CD14-positive monocyte (primary cell): ENCODE data around the gene AKAP8L. TPM values are rescaled to one million over a fixed set of nuclear protein-coding genes. Genes with fewer than 3 reads are reported as not detected.

ENCODE experiments used
- DNase-seq, 3 donors: peaks; one replicate each; pipeline ENCODE4 v3.0.0-alpha.2; 2011 to 2022
- H2AFZ ChIP-seq: 2 replicates; pipeline ENCODE4 v1.6.0; 2012; ENCODE audit warnings: mild to moderate bottlenecking, low read depth, low read length, inconsistent platforms; ENCODE audit not compliant: insufficient read depth, poor library complexity, severe bottlenecking
- H3K27ac ChIP-seq, 2 donors: 1 replicate in 1 of 2; 2 replicates in 1 of 2; pipeline ENCODE4 v1.5.1; 2012 to 2013; ENCODE audit warnings: low read length in 2 of 2, control low read depth in 1 of 2, inconsistent platforms in 1 of 2, low read depth in 1 of 2, mild to moderate bottlenecking in 1 of 2
- H3K27me3 ChIP-seq, 2 donors: one replicate each; pipeline versions ENCODE4 v1.6.0 to v1.6.1; 2011 to 2013; ENCODE audit warnings: low read length in 2 of 2; ENCODE audit not compliant: control insufficient read depth in 2 of 2, insufficient read depth in 2 of 2
- H3K36me3 ChIP-seq, 2 donors: replicated peaks in 1 of 2; 1 replicate in 1 of 2; 2 replicates in 1 of 2; pipeline versions ENCODE4 v1.5.1 to v1.6.1; 2012 to 2013; ENCODE audit warnings: low read length in 2 of 2, control low read depth in 1 of 2, inconsistent platforms in 1 of 2, mild to moderate bottlenecking in 1 of 2; ENCODE audit not compliant: insufficient read depth in 2 of 2, control insufficient read depth in 1 of 2
- H3K4me1 ChIP-seq, 2 donors: 1 replicate in 1 of 2; 2 replicates in 1 of 2; pipeline versions ENCODE4 v1.5.1 to v1.6.1; 2012 to 2013; ENCODE audit warnings: low read length in 2 of 2, control low read depth in 1 of 2, inconsistent platforms in 1 of 2, mild to moderate bottlenecking in 1 of 2, moderate library complexity in 1 of 2; ENCODE audit not compliant: insufficient read depth in 2 of 2, control insufficient read depth in 1 of 2
- H3K4me2 ChIP-seq: replicated peaks from 2 replicates; pipeline ENCODE3; 2012; ENCODE audit warnings: low read length, moderate library complexity, mild to moderate bottlenecking; ENCODE audit not compliant: poor library complexity, severe bottlenecking; ENCODE audit errors: extremely low read depth
- H3K4me3 ChIP-seq, 3 experiments: fragments of 200-600 bp in 1 of 3; sonication (generic) in 1 of 3; replicated peaks in 1 of 3; 1 replicate in 2 of 3; 2 replicates in 1 of 3; pipeline ENCODE4 v1.5.1; 2011 to 2013; ENCODE audit warnings: low read length in 3 of 3, mild to moderate bottlenecking in 3 of 3, control low read depth in 2 of 3, low read depth in 2 of 3, inconsistent platforms in 1 of 3, moderate library complexity in 1 of 3
- H3K79me2 ChIP-seq: 2 replicates; pipeline ENCODE4 v1.6.0; 2012; ENCODE audit warnings: mild to moderate bottlenecking, control low read depth, inconsistent platforms, low read length, moderate library complexity; ENCODE audit not compliant: insufficient read depth
- H3K9ac ChIP-seq: 2 replicates; pipeline ENCODE4 v1.6.0; 2017; ENCODE audit warnings: low read length, mild to moderate bottlenecking; ENCODE audit not compliant: insufficient read depth, poor library complexity, severe bottlenecking
- H3K9me3 ChIP-seq, 2 donors: replicated peaks in 1 of 2; 1 replicate in 1 of 2; 2 replicates in 1 of 2; pipeline versions ENCODE4 v1.5.1 to v1.6.1; 2012 to 2013; ENCODE audit warnings: low read length in 2 of 2, control low read depth in 1 of 2; ENCODE audit not compliant: control insufficient read depth in 1 of 2, insufficient read depth in 1 of 2
- H4K20me1 ChIP-seq: 2 replicates; pipeline ENCODE4 v1.6.0; 2012; ENCODE audit warnings: mild to moderate bottlenecking, low read length, control low read depth, moderate library complexity; ENCODE audit not compliant: insufficient read depth
- H3K27ac Mint-ChIP-seq, 7 donors: one replicate each; pipeline ENCODE4 v1.8.0; 2020; ENCODE audit warnings: mild to moderate bottlenecking in 7 of 7, mixed read lengths in 7 of 7, moderate library complexity in 6 of 7, inconsistent platforms in 2 of 7
- H3K27me3 Mint-ChIP-seq, 3 donors: one replicate each; pipeline ENCODE4 v1.8.0; 2021 to 2022; ENCODE audit warnings: low read depth in 3 of 3, mild to moderate bottlenecking in 3 of 3, mixed read lengths in 3 of 3, moderate library complexity in 3 of 3, inconsistent platforms in 1 of 3
- H3K36me3 Mint-ChIP-seq, 2 donors: one replicate each; pipeline ENCODE4 v1.8.0; 2020; ENCODE audit warnings: mixed read lengths in 2 of 2, inconsistent platforms in 1 of 2, mild to moderate bottlenecking in 1 of 2
- H3K4me1 Mint-ChIP-seq: one replicate; pipeline ENCODE4 v1.8.0; 2020; ENCODE audit warnings: mild to moderate bottlenecking, mixed read lengths
- H3K4me3 Mint-ChIP-seq, 2 donors: one replicate each; pipeline ENCODE4 v1.8.0; 2020; ENCODE audit warnings: mild to moderate bottlenecking in 2 of 2, mixed read lengths in 2 of 2, moderate library complexity in 1 of 2
- H3K9me3 Mint-ChIP-seq, 7 donors: one replicate each; pipeline ENCODE4 v1.8.0; 2020 to 2022; ENCODE audit warnings: mixed read lengths in 7 of 7, mild to moderate bottlenecking in 6 of 7, moderate library complexity in 6 of 7, inconsistent platforms in 2 of 7
- WGBS: methylation state at CpG from one replicate; pipeline ENCODE4 v1.1.5; 2013; ENCODE audit warnings: missing lambda C conversion rate; ENCODE audit not compliant: insufficient coverage; 5-methylcytosine and 5-hydroxymethylcytosine counted together
- intact Hi-C, 2 donors: fragments of 100-400 bp; cut with micrococcal nuclease; formaldehyde crosslinking; loops; one replicate each; pipeline versions ENCODE4 v1.15.0 to v1.15.1; 2023
- polyA plus RNA-seq, 3 donors: library from polyadenylated mRNA; depleted of rRNA in 1 of 3; unstranded in 2 of 3; stranded (reverse) in 1 of 3; fragments of 300-500 nt in 2 of 3; fragments of >200 nt in 1 of 3; fragmentation: Illumina TruSeq in 2 of 3; gene quantifications; 1 replicate in 2 of 3; 2 replicates in 1 of 3; pipeline ENCODE4 v1.2.3, GENCODE V29; 2012 to 2021
- TF ChIP-seq, protein P1 (sequence below): fragments of 200-600 bp; IDR thresholded peaks from one replicate; pipeline ENCODE4 v1.8.0; 2022; ENCODE audit warnings: antibody characterized with exemption, mild to moderate bottlenecking

The AKAP8L gene
- polyA plus RNA-seq, 3 donors: 21.4 to 103 (median 39.0) TPM

DNA sequence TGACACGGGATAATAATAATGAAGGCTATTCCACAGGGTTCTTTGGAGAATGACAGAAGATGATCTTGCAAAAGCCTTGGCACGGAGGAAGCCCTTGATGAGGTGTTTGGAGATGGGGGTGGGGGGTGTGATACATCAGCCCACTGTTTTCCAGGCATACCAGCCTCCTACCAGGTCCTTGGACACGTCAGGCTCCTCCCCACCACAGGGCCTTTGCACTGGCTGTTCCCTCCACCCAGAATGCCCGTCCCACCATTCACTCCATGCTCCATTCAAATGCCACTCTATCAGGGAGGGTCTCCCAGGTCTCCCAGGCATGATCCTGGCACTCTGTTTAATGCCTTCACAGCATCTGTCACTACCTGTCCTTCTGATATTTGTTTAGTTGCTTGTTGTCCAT is 28.3 kb upstream of the AKAP8L start:
- no peak for DNase-seq
- H3K4me1 Mint-ChIP-seq: peaks cover 15% of the 10 kb centered on the region
- Histone ChIP-seq H3K36me3 (peaks cover 0 to 8% of the 10 kb centered on the region in 2 donors), H3K9me3 (no peaks in the 10 kb centered on the region), H3K27ac (no peak overlapping the region), H4K20me1 (peaks cover 4% of the 10 kb centered on the region), H2AFZ (no peak overlapping the region), H3K27me3 (no peaks in the 10 kb centered on the region), H3K4me3 (no peak overlapping the region), H3K79me2 (no peaks in the 10 kb centered on the region), H3K4me1 (peaks cover 11 to 12% of the 10 kb centered on the region in 2 donors), H3K9ac (no peak overlapping the region), H3K4me2 (no peak overlapping the region)
- H3K9me3 Mint-ChIP-seq: peaks cover 0 to 3% (median 0%) of the 10 kb centered on the region in 7 donors
- intact Hi-C loops: no loop called here
- H3K27ac Mint-ChIP-seq: peak overlapping the region in 1 of 7 donors; percentile 19
- no peak overlapping the region for H3K4me3 Mint-ChIP-seq
- TF ChIP-seq, protein P1, sequence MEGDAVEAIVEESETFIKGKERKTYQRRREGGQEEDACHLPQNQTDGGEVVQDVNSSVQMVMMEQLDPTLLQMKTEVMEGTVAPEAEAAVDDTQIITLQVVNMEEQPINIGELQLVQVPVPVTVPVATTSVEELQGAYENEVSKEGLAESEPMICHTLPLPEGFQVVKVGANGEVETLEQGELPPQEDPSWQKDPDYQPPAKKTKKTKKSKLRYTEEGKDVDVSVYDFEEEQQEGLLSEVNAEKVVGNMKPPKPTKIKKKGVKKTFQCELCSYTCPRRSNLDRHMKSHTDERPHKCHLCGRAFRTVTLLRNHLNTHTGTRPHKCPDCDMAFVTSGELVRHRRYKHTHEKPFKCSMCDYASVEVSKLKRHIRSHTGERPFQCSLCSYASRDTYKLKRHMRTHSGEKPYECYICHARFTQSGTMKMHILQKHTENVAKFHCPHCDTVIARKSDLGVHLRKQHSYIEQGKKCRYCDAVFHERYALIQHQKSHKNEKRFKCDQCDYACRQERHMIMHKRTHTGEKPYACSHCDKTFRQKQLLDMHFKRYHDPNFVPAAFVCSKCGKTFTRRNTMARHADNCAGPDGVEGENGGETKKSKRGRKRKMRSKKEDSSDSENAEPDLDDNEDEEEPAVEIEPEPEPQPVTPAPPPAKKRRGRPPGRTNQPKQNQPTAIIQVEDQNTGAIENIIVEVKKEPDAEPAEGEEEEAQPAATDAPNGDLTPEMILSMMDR: no peak
- H3K36me3 Mint-ChIP-seq: peaks cover 2 to 6% of the 10 kb centered on the region in 2 donors
- 84% methylated on average over 3 of the region's 4 CpGs for WGBS
- peaks cover 0 to 5% (median under 1%) of the 10 kb centered on the region in 3 donors for H3K27me3 Mint-ChIP-seq

DNA sequence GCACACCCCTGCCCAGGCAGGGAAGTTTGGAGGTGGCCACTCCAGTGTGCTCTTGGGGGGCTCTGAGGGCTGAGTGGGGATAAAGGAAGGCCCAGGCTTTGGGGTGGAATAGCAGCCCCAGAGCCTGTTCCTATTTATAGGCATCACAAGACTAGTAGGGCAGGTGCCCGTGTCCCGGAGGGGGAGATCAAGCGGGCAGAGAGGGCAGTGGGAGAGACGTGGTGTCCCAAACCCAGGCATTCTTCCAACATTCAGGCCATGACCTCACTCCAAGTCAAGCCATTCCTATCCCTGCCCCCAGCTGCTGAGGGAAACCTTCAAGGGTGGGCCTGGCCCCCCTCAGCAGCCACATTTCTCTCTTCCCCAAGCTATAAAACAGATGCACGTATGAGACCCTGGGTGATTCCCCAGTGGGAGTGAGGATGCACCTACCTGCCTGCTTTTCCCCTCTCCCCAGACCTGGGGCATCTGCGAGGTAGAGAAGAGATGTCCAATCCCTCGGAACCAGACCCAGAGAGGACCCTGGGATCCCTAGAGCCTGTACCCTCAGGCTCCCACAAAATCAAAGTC is 27.1 kb upstream of the AKAP8L start:
- Histone ChIP-seq H4K20me1 (no peaks in the 10 kb centered on the region), H3K9me3 (no peaks in the 10 kb centered on the region), H3K27me3 (no peaks in the 10 kb centered on the region), H3K4me3 (no peak overlapping the region), H3K36me3 (no peaks in the 10 kb centered on the region), H2AFZ (no peak overlapping the region), H3K4me2 (no peak overlapping the region), H3K9ac (no peak overlapping the region), H3K4me1 (peaks cover 11 to 12% of the 10 kb centered on the region in 2 donors), H3K27ac (no peak overlapping the region), H3K79me2 (no peaks in the 10 kb centered on the region)
- peaks cover 0 to 5% (median 3%) of the 10 kb centered on the region in 3 donors for H3K27me3 Mint-ChIP-seq
- no peak overlapping the region for H3K27ac Mint-ChIP-seq
- peaks cover 0 to 4% of the 10 kb centered on the region in 2 donors for H3K36me3 Mint-ChIP-seq
- intact Hi-C loops: no loop called here
- no peak overlapping the region for H3K4me3 Mint-ChIP-seq
- 75% methylated on average over 4 of the region's 7 CpGs for WGBS
- DNase-seq: no peak
- H3K9me3 Mint-ChIP-seq: peaks cover 0 to 3% (median 0%) of the 10 kb centered on the region in 7 donors
- TF ChIP-seq, protein P1: no peak
- peaks cover 14% of the 10 kb centered on the region for H3K4me1 Mint-ChIP-seq
